HepG2 (cell line): Measurements from ENCODE around the gene BCL2L2. TPM values are rescaled to one million over a fixed set of nuclear protein-coding genes. Genes with fewer than 3 reads are reported as not detected.

ENCODE experiments used
- ARNTL ChIP-seq: sonication (generic); formaldehyde crosslinking; IDR thresholded peaks from 2 replicates; pipeline ENCODE4 v1.4.0; 2020; ENCODE audit warnings: mild to moderate bottlenecking, missing genetic modification reagents
- ATAD3A ChIP-seq: sonication (generic); formaldehyde crosslinking; IDR thresholded peaks from 2 replicates; pipeline ENCODE4 v1.4.0; 2020; ENCODE audit warnings: missing genetic modification reagents
- BCL6 ChIP-seq: IDR thresholded peaks from 2 replicates; pipeline ENCODE4 v1.6.1; 2016; ENCODE audit warnings: missing genetic modification reagents, missing compliant biosample characterization
- CTCF ChIP-seq: sonication (generic); formaldehyde crosslinking; IDR thresholded peaks from 2 replicates; pipeline ENCODE4 v1.5.0; 2020; ENCODE audit warnings: mild to moderate bottlenecking, missing genetic modification reagents, moderate library complexity
- EEA1 ChIP-seq: sonication (generic); formaldehyde crosslinking; IDR thresholded peaks from 2 replicates; pipeline ENCODE4 v1.5.1; 2020; ENCODE audit warnings: mild to moderate bottlenecking, missing genetic modification reagents, borderline replicate concordance
- HNF4G ChIP-seq, 2 experiments: sonication (generic) in 1 of 2; formaldehyde crosslinking in 1 of 2; IDR thresholded peaks; 2 replicates each; pipeline versions ENCODE4 v1.4.0 to v1.6.1; 2011 to 2020; ENCODE audit warnings: borderline replicate concordance in 2 of 2, low read depth in 2 of 2, mild to moderate bottlenecking in 2 of 2, low read length in 1 of 2, missing genetic modification reagents in 1 of 2, moderate library complexity in 1 of 2
- YY1 ChIP-seq: IDR thresholded peaks from 2 replicates; pipeline ENCODE4 v1.6.1; 2011; ENCODE audit warnings: low read length, low read depth, moderate library complexity, mild to moderate bottlenecking; ENCODE audit not compliant: insufficient read depth, insufficient replicate concordance
- ZIK1 ChIP-seq: sonication (generic); formaldehyde crosslinking; IDR thresholded peaks from 2 replicates; pipeline ENCODE4 v1.5.0; 2020; ENCODE audit warnings: mild to moderate bottlenecking, low read depth, missing genetic modification reagents, borderline replicate concordance
- ZNF329 ChIP-seq: sonication (generic); formaldehyde crosslinking; IDR thresholded peaks from 2 replicates; pipeline ENCODE4 v1.9.0; 2021; ENCODE audit warnings: low read depth, mild to moderate bottlenecking, missing genetic modification reagents
- ZNF34 ChIP-seq: sonication (generic); formaldehyde crosslinking; IDR thresholded peaks from 2 replicates; pipeline ENCODE4 v1.4.0; 2020; ENCODE audit warnings: mild to moderate bottlenecking, missing genetic modification reagents, borderline replicate concordance
- ZNF558 ChIP-seq: sonication (generic); formaldehyde crosslinking; IDR thresholded peaks from 2 replicates; pipeline ENCODE4 v1.9.0; 2022; ENCODE audit warnings: mild to moderate bottlenecking, missing genetic modification reagents, borderline replicate concordance
- ZNF615 ChIP-seq: sonication (generic); formaldehyde crosslinking; IDR thresholded peaks from 2 replicates; pipeline ENCODE4 v1.5.0; 2020; ENCODE audit warnings: mild to moderate bottlenecking, missing genetic modification reagents, borderline replicate concordance
- ZNF781 ChIP-seq: sonication (generic); formaldehyde crosslinking; IDR thresholded peaks from 2 replicates; pipeline ENCODE4 v1.5.1; 2020; ENCODE audit warnings: borderline replicate concordance, mild to moderate bottlenecking, missing genetic modification reagents; ENCODE audit errors: not compliant biosample characterization
- ZNF839 ChIP-seq: sonication (generic); formaldehyde crosslinking; IDR thresholded peaks from 2 replicates; pipeline ENCODE4 v1.4.0; 2020; ENCODE audit warnings: missing genetic modification reagents, mild to moderate bottlenecking, borderline replicate concordance
- polyA plus RNA-seq, 8 experiments: library from polyadenylated mRNA; depleted of rRNA in 3 of 8; stranded (reverse) in 7 of 8; unstranded in 1 of 8; fragments of >200 nt; fragmentation: Illumina TruSeq in 4 of 8; extraction: Trizol in 4 of 8; gene quantifications; 2 replicates each; pipeline versions ENCODE4 v1.2.1 to v1.2.3, GENCODE V29; 2011 to 2016; ENCODE audit warnings: low read depth in 4 of 8, missing spikeins in 1 of 8, mixed read lengths in 1 of 8; ENCODE audit not compliant: insufficient read depth in 1 of 8
- total RNA-seq, 5 experiments: library from RNA; depleted of rRNA; stranded (reverse); fragments of >200 nt; fragmentation: Illumina TruSeq; extraction: Trizol; gene quantifications; 2 replicates each; pipeline ENCODE4 v1.2.3, GENCODE V29; 2016; ENCODE audit warnings: low read depth in 1 of 5
- TF ChIP-seq, protein P1 (sequence below): sonication (generic); formaldehyde crosslinking; IDR thresholded peaks from 2 replicates; pipeline ENCODE4 v1.8.0; 2022; ENCODE audit warnings: missing genetic modification reagents, mild to moderate bottlenecking, inconsistent platforms, borderline replicate concordance
- TF ChIP-seq, protein P2 (sequence below): sonication (generic); formaldehyde crosslinking; IDR thresholded peaks from 2 replicates; pipeline ENCODE4 v1.5.1; 2020; ENCODE audit warnings: mild to moderate bottlenecking, missing genetic modification reagents, moderate library complexity
- TF ChIP-seq, protein P3 (sequence below): fragments of 450-650 bp; IDR thresholded peaks from 2 replicates; pipeline ENCODE4 v1.6.1; 2017; ENCODE audit warnings: mild to moderate bottlenecking

Gene BCL2L2
- total and polyA plus RNA-seq, 2 of the 13 experiments (the other 11 are each of a cell fraction or from before 2014, with no cell fraction given): 28.1 to 49.8 TPM

- TF ChIP-seq, protein P1, sequence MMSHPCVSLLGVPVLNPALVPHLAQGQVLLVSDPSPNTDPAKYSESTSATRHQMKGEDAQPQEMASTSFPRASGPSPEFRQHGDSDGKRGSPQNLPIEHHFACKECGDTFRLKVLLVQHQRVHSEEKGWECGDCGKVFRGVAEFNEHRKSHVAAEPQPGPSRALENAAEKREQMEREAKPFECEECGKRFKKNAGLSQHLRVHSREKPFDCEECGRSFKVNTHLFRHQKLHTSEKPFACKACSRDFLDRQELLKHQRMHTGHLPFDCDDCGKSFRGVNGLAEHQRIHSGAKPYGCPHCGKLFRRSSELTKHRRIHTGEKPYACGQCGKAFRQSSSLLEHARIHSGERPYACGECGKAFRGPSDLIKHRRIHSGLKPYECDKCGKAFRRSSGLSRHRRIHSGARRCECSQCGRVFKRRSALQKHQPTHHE (CRISPR knock-in tag): peak; percentile 34; the same call in 1 of the 2 replicates
- TF ChIP-seq BCL6 (CRISPR knock-in tag) (peak; percentile 66), ZNF558 (CRISPR knock-in tag) (no peak), YY1 (peak; percentile 99), ZNF34 (peak; percentile 99), ATAD3A (CRISPR knock-in tag) (no peak), ZNF839 (CRISPR knock-in tag) (peak; percentile 77), HNF4G (IDR thresholded peaks at IDR 0.05; ENCODE audit: borderline replicate concordance, low read depth, low read length) (peak; percentile 98), HNF4G (CRISPR knock-in tag; IDR thresholded peaks at IDR 0.05; ENCODE audit: borderline replicate concordance, low read depth) (peak; percentile 99), ZNF615 (no peak; the same call in 1 of the 2 replicates), ZNF781 (CRISPR knock-in tag) (peak; percentile 97), CTCF (peak; percentile 10), ZIK1 (CRISPR knock-in tag) (peak; percentile 87), ARNTL (CRISPR knock-in tag) (peak; percentile 84), ZNF329 (peak; percentile 76; the same call in 1 of the 2 replicates), EEA1 (CRISPR knock-in tag) (peak; percentile 85)
- TF ChIP-seq, protein P2, sequence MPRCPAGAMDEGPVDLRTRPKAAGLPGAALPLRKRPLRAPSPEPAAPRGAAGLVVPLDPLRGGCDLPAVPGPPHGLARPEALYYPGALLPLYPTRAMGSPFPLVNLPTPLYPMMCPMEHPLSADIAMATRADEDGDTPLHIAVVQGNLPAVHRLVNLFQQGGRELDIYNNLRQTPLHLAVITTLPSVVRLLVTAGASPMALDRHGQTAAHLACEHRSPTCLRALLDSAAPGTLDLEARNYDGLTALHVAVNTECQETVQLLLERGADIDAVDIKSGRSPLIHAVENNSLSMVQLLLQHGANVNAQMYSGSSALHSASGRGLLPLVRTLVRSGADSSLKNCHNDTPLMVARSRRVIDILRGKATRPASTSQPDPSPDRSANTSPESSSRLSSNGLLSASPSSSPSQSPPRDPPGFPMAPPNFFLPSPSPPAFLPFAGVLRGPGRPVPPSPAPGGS (CRISPR knock-in tag): peak; percentile 94
- TF ChIP-seq, protein P3, sequence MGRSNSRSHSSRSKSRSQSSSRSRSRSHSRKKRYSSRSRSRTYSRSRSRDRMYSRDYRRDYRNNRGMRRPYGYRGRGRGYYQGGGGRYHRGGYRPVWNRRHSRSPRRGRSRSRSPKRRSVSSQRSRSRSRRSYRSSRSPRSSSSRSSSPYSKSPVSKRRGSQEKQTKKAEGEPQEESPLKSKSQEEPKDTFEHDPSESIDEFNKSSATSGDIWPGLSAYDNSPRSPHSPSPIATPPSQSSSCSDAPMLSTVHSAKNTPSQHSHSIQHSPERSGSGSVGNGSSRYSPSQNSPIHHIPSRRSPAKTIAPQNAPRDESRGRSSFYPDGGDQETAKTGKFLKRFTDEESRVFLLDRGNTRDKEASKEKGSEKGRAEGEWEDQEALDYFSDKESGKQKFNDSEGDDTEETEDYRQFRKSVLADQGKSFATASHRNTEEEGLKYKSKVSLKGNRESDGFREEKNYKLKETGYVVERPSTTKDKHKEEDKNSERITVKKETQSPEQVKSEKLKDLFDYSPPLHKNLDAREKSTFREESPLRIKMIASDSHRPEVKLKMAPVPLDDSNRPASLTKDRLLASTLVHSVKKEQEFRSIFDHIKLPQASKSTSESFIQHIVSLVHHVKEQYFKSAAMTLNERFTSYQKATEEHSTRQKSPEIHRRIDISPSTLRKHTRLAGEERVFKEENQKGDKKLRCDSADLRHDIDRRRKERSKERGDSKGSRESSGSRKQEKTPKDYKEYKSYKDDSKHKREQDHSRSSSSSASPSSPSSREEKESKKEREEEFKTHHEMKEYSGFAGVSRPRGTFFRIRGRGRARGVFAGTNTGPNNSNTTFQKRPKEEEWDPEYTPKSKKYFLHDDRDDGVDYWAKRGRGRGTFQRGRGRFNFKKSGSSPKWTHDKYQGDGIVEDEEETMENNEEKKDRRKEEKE: no peak
These were observed 14.2 kb downstream of the BCL2L2 start, which contains the start of gene PABPN1 (continued) for GRCh38 chr14:23320584-23321571.
